ENCODE results near the gene TMEM204. TPM values are rescaled to one million over a fixed set of nuclear protein-coding genes. Genes with fewer than 3 reads are reported as not detected.

TMEM204 gene
- total RNA-seq, 2 donors from 2014 or later = 14.3 to 22.5 TPM

DNA sequence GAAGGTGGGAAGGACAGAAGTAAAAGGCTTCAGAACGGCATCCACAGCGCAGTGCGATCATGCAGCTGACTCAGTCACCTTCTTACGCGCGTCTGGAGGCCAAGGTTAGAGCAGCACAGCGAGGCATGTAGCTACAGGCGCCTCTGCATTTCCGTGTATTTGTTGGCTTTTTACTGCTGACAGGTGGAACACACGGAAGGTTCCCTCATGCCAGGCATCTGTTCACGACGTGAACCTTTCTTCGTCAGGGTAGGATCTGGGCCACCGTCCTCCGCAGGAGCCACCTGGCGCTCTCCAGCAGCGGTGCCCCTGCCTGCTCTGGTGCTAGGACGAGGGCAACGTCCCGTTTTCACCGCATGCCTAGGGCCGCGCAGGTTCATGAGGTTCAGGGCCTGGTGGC is 15.3 kb downstream of the TMEM204 start:
- Mint-ChIP-seq H3K9me3 (no peaks in the 10 kb centered on the region), H3K4me1 (peaks cover 14% of the 10 kb centered on the region), H3K27ac (peak overlapping the region; percentile 62), H3K27me3 (no peaks in the 10 kb centered on the region), H3K4me3 (no peak overlapping the region), H3K36me3 (ENCODE audit: low read depth) (peaks cover 53% of the 10 kb centered on the region)
- no peak for ATAC-seq (replicated peaks)

DNA sequence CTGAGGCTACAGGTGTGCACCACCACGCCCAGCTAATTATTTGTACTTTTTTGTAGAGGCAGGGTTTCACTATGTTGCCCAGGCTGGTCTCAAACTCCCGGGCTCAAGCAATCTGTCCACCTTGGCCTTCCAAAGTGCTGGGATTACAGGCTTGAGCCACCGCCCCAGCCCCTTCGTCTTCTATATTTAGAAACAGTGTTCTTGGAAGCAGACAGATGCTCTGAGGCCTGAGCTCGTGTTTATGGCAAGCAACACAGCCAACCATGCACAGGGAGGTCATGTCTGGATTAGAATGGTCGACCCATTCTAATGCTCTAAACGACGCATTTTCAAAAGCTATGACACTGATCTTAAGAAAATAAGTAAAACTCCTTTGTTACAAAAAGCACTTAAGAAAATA is 16.6 kb downstream of the TMEM204 start:
- Mint-ChIP-seq H3K27ac (peak overlapping the region; percentile 62), H3K36me3 (ENCODE audit: low read depth) (peaks cover 60% of the 10 kb centered on the region), H3K27me3 (no peaks in the 10 kb centered on the region), H3K4me3 (no peak overlapping the region), H3K9me3 (no peaks in the 10 kb centered on the region), H3K4me1 (peaks cover 12% of the 10 kb centered on the region)
- no peak for ATAC-seq (replicated peaks)

DNA sequence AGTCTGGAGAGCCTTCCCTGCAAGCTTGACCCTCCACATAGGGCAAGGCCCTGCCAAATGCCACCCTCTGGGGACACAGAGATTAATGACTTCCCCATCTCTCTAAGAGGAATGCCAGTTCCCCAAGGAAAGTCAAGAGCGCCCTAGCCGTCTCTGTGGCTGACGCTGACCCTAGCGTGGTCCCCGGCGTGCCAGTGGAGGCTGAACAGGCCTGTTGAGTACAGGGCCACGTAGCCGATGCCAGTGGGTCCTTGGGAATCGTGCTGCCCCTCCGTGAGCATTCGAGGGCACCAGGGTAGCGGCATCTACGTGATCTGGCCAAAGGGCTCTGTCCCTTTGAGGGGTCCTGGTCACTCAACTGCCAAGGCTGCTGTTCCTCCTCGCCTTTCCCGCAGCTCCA is 17.2 kb downstream of the TMEM204 start:
- no peaks in the 10 kb centered on the region for H3K27me3 Mint-ChIP-seq
- H3K4me3 Mint-ChIP-seq = no peak overlapping the region
- peaks cover 66% of the 10 kb centered on the region for H3K36me3 Mint-ChIP-seq (ENCODE audit: low read depth)
- ATAC-seq (replicated peaks) = no peak
- peaks cover 12% of the 10 kb centered on the region for H3K4me1 Mint-ChIP-seq
- peak overlapping the region; percentile 62 for H3K27ac Mint-ChIP-seq
- no peaks in the 10 kb centered on the region for H3K9me3 Mint-ChIP-seq

- H3K4me1 Mint-ChIP-seq = peaks cover 12% of the 10 kb centered on the region
- no peak overlapping the region for H3K4me3 Mint-ChIP-seq
- H3K9me3 Mint-ChIP-seq = no peaks in the 10 kb centered on the region
- no peak for ATAC-seq (replicated peaks)
- peaks cover 71% of the 10 kb centered on the region for H3K36me3 Mint-ChIP-seq (ENCODE audit: low read depth)
- H3K27me3 Mint-ChIP-seq = no peaks in the 10 kb centered on the region
- no peak overlapping the region for H3K27ac Mint-ChIP-seq
Observed at GRCh38 chr16:1551166-1551565, 17.7 kb downstream of the TMEM204 start.

GRCh38 chr16:1552129-1552528 is 18.7 kb downstream of the TMEM204 start:
- Mint-ChIP-seq H3K9me3 (no peaks in the 10 kb centered on the region), H3K27ac (peak overlapping the region; percentile 87), H3K36me3 (ENCODE audit: low read depth) (peaks cover 77% of the 10 kb centered on the region), H3K27me3 (no peaks in the 10 kb centered on the region), H3K4me3 (no peak overlapping the region), H3K4me1 (peaks cover 12% of the 10 kb centered on the region)
- no peak for ATAC-seq (replicated peaks)

GRCh38 chr16:1553946-1554825 is 20.7 kb downstream of the TMEM204 start:
- Mint-ChIP-seq H3K4me1 (peaks cover 5% of the 10 kb centered on the region), H3K36me3 (ENCODE audit: low read depth) (peaks cover 70% of the 10 kb centered on the region), H3K9me3 (no peaks in the 10 kb centered on the region), H3K27ac (peak overlapping the region; percentile 87), H3K4me3 (no peak overlapping the region), H3K27me3 (no peaks in the 10 kb centered on the region)
- no peak for ATAC-seq (replicated peaks)

GRCh38 chr16:1554826-1555445 is 21.5 kb downstream of the TMEM204 start:
- no peaks in the 10 kb centered on the region for H3K27me3 Mint-ChIP-seq
- H3K36me3 Mint-ChIP-seq (ENCODE audit: low read depth) = peaks cover 64% of the 10 kb centered on the region
- no peak for ATAC-seq (replicated peaks)
- peaks cover 11% of the 10 kb centered on the region for H3K4me1 Mint-ChIP-seq
- H3K4me3 Mint-ChIP-seq = no peak overlapping the region
- H3K27ac Mint-ChIP-seq = no peak overlapping the region
- H3K9me3 Mint-ChIP-seq = peaks cover 3% of the 10 kb centered on the region

- no peak for ATAC-seq (replicated peaks)
- no peak overlapping the region for H3K4me3 Mint-ChIP-seq
- peaks cover 57% of the 10 kb centered on the region for H3K36me3 Mint-ChIP-seq (ENCODE audit: low read depth)
- no peaks in the 10 kb centered on the region for H3K27me3 Mint-ChIP-seq
- H3K27ac Mint-ChIP-seq = no peak overlapping the region
- peaks cover 19% of the 10 kb centered on the region for H3K4me1 Mint-ChIP-seq
- peaks cover 3% of the 10 kb centered on the region for H3K9me3 Mint-ChIP-seq
Observed at GRCh38 chr16:1556254-1556653, 22.8 kb downstream of the TMEM204 start.

GRCh38 chr16:1557074-1557473 is 23.6 kb downstream of the TMEM204 start:
- Mint-ChIP-seq H3K4me3 (no peak overlapping the region), H3K27ac (no peak overlapping the region), H3K9me3 (peaks cover 3% of the 10 kb centered on the region), H3K27me3 (no peaks in the 10 kb centered on the region), H3K36me3 (ENCODE audit: low read depth) (peaks cover 52% of the 10 kb centered on the region), H3K4me1 (peaks cover 19% of the 10 kb centered on the region)
- no peak for ATAC-seq (replicated peaks)

- ATAC-seq (replicated peaks) = no peak
- H3K9me3 Mint-ChIP-seq = peaks cover 3% of the 10 kb centered on the region
Observed at GRCh38 chr16:1557576-1557975, 24.1 kb downstream of the TMEM204 start.

GRCh38 chr16:1559446-1559975 is 26.0 kb downstream of the TMEM204 start:
- Mint-ChIP-seq H3K9me3 (peaks cover 3% of the 10 kb centered on the region), H3K4me1 (peaks cover 15% of the 10 kb centered on the region), H3K36me3 (ENCODE audit: low read depth) (peaks cover 31% of the 10 kb centered on the region), H3K27ac (peak overlapping the region; percentile 93), H3K27me3 (no peaks in the 10 kb centered on the region), H3K4me3 (peak overlapping the region; percentile 77)
- ATAC-seq (replicated peaks) = peak; percentile 94

More at GRCh38 chr16:1557576-1557975, 24.1 kb downstream of the TMEM204 start:
- no peak overlapping the region for H3K4me3 Mint-ChIP-seq
- peak overlapping the region; percentile 41 for H3K27ac Mint-ChIP-seq
- peaks cover 47% of the 10 kb centered on the region for H3K36me3 Mint-ChIP-seq (ENCODE audit: low read depth)
- H3K4me1 Mint-ChIP-seq = peaks cover 19% of the 10 kb centered on the region
- H3K27me3 Mint-ChIP-seq = no peaks in the 10 kb centered on the region

DNA sequence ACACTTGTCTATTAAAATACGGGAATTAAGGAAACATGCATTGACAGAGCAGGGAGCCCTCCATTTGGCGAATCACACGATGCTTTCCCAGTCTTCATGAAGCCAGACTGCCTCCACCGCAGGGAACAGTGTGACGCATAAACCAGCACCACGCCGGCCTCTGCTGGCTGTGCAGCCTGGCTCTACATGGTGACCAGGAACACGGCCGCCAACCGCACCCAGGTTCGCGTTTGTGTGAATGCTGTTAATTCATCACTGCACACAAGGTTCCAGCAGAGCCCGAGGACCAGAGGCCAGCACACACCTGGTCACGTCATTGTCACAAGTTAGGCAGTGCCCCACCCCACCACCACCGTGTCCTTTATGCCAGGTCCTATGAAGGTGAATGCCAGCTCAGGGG is 26.7 kb downstream of the TMEM204 start:
- Mint-ChIP-seq H3K4me1 (peaks cover 15% of the 10 kb centered on the region), H3K27ac (peak overlapping the region; percentile 93), H3K4me3 (peak overlapping the region; percentile 77), H3K9me3 (peaks cover 3% of the 10 kb centered on the region), H3K27me3 (no peaks in the 10 kb centered on the region), H3K36me3 (ENCODE audit: low read depth) (peaks cover 26% of the 10 kb centered on the region)
- no peak for ATAC-seq (replicated peaks)

GRCh38 chr16:1560866-1561265 is 27.4 kb downstream of the TMEM204 start:
- Mint-ChIP-seq H3K27ac (peak overlapping the region; percentile 87), H3K27me3 (no peaks in the 10 kb centered on the region), H3K9me3 (peaks cover 3% of the 10 kb centered on the region), H3K4me3 (peak overlapping the region; percentile 77), H3K4me1 (peaks cover 15% of the 10 kb centered on the region), H3K36me3 (ENCODE audit: low read depth) (peaks cover 19% of the 10 kb centered on the region)
- ATAC-seq (replicated peaks) = no peak

- peaks cover 3% of the 10 kb centered on the region for H3K9me3 Mint-ChIP-seq
- peak overlapping the region; percentile 87 for H3K27ac Mint-ChIP-seq
- no peaks in the 10 kb centered on the region for H3K27me3 Mint-ChIP-seq
- peaks cover 15% of the 10 kb centered on the region for H3K4me1 Mint-ChIP-seq
- peaks cover 15% of the 10 kb centered on the region for H3K36me3 Mint-ChIP-seq (ENCODE audit: low read depth)
- peak; percentile 28 for ATAC-seq (replicated peaks)
- H3K4me3 Mint-ChIP-seq = peak overlapping the region; percentile 77
Observed at GRCh38 chr16:1561266-1561665, 27.8 kb downstream of the TMEM204 start.

GRCh38 chr16:1561836-1562235 is 28.4 kb downstream of the TMEM204 start:
- Mint-ChIP-seq H3K4me3 (no peak overlapping the region), H3K9me3 (peaks cover 3% of the 10 kb centered on the region), H3K4me1 (peaks cover 15% of the 10 kb centered on the region), H3K36me3 (ENCODE audit: low read depth) (peaks cover 9% of the 10 kb centered on the region), H3K27ac (peak overlapping the region; percentile 87), H3K27me3 (no peaks in the 10 kb centered on the region)
- no peak for ATAC-seq (replicated peaks)

Measured in activated T-helper 17 cell treated with anti-CD3 and anti-CD28 coated beads, Interleukin-2, amount 50 U/mL, for 72 hours (primary cell).